HepG2 (cell line): ENCODE results near the gene NSF. TPM values are rescaled to one million over a fixed set of nuclear protein-coding genes. Genes with fewer than 3 reads are reported as not detected.

Experiments used
- GLI4 ChIP-seq: sonication (generic); formaldehyde crosslinking; IDR thresholded peaks from 2 replicates; pipeline ENCODE4 v1.5.1; 2020; ENCODE audit warnings: missing genetic modification reagents, mild to moderate bottlenecking, moderate library complexity, borderline replicate concordance
- KLF11 ChIP-seq: IDR thresholded peaks from 2 replicates; pipeline ENCODE4 v1.6.1; 2016; ENCODE audit warnings: missing compliant biosample characterization
- STAG1 ChIP-seq: sonication (generic); formaldehyde crosslinking; IDR thresholded peaks from 2 replicates; pipeline ENCODE4 v1.4.0; 2020; ENCODE audit warnings: missing genetic modification reagents
- ZC3H4 ChIP-seq: sonication (generic); formaldehyde crosslinking; IDR thresholded peaks from 2 replicates; pipeline ENCODE4 v1.4.0; 2020; ENCODE audit warnings: missing genetic modification reagents, borderline replicate concordance
- ZFY ChIP-seq: sonication (generic); formaldehyde crosslinking; IDR thresholded peaks from 2 replicates; pipeline ENCODE4 v1.4.0; 2020; ENCODE audit warnings: missing genetic modification reagents
- ZNF234 ChIP-seq: sonication (generic); formaldehyde crosslinking; conservative IDR thresholded peaks from 2 replicates; pipeline ENCODE4 v1.5.1; 2020; ENCODE audit warnings: mild to moderate bottlenecking, missing genetic modification reagents
- ZNF282 ChIP-seq: fragments of 450-650 bp; IDR thresholded peaks from 2 replicates; pipeline ENCODE4 v1.6.1; 2018; ENCODE audit not compliant: partially characterized antibody
- ZNF670 ChIP-seq: sonication (generic); formaldehyde crosslinking; IDR thresholded peaks from 2 replicates; pipeline ENCODE4 v1.8.0; 2022; ENCODE audit warnings: mild to moderate bottlenecking, missing genetic modification reagents, borderline replicate concordance
- polyA plus RNA-seq, 8 experiments: library from polyadenylated mRNA; depleted of rRNA in 3 of 8; stranded (reverse) in 7 of 8; unstranded in 1 of 8; fragments of >200 nt; fragmentation: Illumina TruSeq in 4 of 8; extraction: Trizol in 4 of 8; gene quantifications; 2 replicates each; pipeline versions ENCODE4 v1.2.1 to v1.2.3, GENCODE V29; 2011 to 2016; ENCODE audit warnings: low read depth in 4 of 8, missing spikeins in 1 of 8, mixed read lengths in 1 of 8; ENCODE audit not compliant: insufficient read depth in 1 of 8
- total RNA-seq, 5 experiments: library from RNA; depleted of rRNA; stranded (reverse); fragments of >200 nt; fragmentation: Illumina TruSeq; extraction: Trizol; gene quantifications; 2 replicates each; pipeline ENCODE4 v1.2.3, GENCODE V29; 2016; ENCODE audit warnings: low read depth in 1 of 5
- TF ChIP-seq, protein P1 (sequence below): sonication (generic); formaldehyde crosslinking; IDR thresholded peaks from 2 replicates; pipeline ENCODE4 v1.4.0; 2020; ENCODE audit warnings: missing genetic modification reagents, borderline replicate concordance
- TF ChIP-seq, protein P2 (sequence below): sonication (generic); formaldehyde crosslinking; IDR thresholded peaks from 2 replicates; pipeline ENCODE4 v1.5.1; 2020; ENCODE audit warnings: missing genetic modification reagents, mild to moderate bottlenecking, borderline replicate concordance
- TF ChIP-seq, protein P3 (sequence below): sonication (generic); formaldehyde crosslinking; IDR thresholded peaks from 2 replicates; pipeline ENCODE4 v1.8.0; 2022; ENCODE audit warnings: mild to moderate bottlenecking, missing genetic modification reagents
- TF ChIP-seq, protein P4 (sequence below): sonication (generic); formaldehyde crosslinking; IDR thresholded peaks from 2 replicates; pipeline ENCODE4 v1.5.0; 2020; ENCODE audit warnings: mild to moderate bottlenecking, missing genetic modification reagents
- TF ChIP-seq, protein P5 (sequence below), 2 experiments: sonication (generic) in 1 of 2; formaldehyde crosslinking in 1 of 2; IDR thresholded peaks; 2 replicates each; pipeline versions ENCODE4 v1.4.0 to v1.6.1; 2018 to 2020; ENCODE audit warnings: missing genetic modification reagents in 2 of 2, borderline replicate concordance in 1 of 2, low read depth in 1 of 2, mild to moderate bottlenecking in 1 of 2, missing biosample characterization in 1 of 2
- TF ChIP-seq, protein P6 (sequence below): sonication (generic); formaldehyde crosslinking; IDR thresholded peaks from 2 replicates; pipeline ENCODE4 v1.9.0; 2021; ENCODE audit warnings: missing genetic modification reagents, mild to moderate bottlenecking, borderline replicate concordance
- TF ChIP-seq, protein P7 (sequence below): sonication (generic); formaldehyde crosslinking; IDR thresholded peaks from 2 replicates; pipeline ENCODE4 v1.4.0; 2020; ENCODE audit warnings: mild to moderate bottlenecking, missing genetic modification reagents

Gene NSF
- total and polyA plus RNA-seq, 2 of the 13 experiments (the other 11 are each of a cell fraction or from before 2014, with no cell fraction given): 21.9 to 37.8 TPM

DNA sequence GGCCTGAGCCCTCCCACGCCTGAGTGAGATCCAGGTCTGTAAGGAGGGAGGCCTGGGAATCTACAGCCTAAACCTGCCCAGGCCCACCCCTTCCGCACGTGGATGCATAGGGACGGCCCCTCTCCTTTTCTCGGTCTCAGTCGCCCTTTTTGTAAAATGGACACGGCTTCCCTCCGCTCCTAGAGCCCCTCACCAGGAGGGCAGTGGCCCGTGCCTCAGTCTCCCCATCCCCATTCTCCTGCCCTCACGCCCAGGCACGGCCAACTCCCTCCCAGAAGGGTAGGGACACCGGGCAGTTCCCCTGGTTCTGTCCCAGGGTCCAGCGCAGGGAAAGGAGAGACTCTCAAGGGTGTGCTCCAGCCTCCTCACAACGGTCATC, 180.0 kb downstream of the NSF start (continued):
- TF ChIP-seq, protein P1, sequence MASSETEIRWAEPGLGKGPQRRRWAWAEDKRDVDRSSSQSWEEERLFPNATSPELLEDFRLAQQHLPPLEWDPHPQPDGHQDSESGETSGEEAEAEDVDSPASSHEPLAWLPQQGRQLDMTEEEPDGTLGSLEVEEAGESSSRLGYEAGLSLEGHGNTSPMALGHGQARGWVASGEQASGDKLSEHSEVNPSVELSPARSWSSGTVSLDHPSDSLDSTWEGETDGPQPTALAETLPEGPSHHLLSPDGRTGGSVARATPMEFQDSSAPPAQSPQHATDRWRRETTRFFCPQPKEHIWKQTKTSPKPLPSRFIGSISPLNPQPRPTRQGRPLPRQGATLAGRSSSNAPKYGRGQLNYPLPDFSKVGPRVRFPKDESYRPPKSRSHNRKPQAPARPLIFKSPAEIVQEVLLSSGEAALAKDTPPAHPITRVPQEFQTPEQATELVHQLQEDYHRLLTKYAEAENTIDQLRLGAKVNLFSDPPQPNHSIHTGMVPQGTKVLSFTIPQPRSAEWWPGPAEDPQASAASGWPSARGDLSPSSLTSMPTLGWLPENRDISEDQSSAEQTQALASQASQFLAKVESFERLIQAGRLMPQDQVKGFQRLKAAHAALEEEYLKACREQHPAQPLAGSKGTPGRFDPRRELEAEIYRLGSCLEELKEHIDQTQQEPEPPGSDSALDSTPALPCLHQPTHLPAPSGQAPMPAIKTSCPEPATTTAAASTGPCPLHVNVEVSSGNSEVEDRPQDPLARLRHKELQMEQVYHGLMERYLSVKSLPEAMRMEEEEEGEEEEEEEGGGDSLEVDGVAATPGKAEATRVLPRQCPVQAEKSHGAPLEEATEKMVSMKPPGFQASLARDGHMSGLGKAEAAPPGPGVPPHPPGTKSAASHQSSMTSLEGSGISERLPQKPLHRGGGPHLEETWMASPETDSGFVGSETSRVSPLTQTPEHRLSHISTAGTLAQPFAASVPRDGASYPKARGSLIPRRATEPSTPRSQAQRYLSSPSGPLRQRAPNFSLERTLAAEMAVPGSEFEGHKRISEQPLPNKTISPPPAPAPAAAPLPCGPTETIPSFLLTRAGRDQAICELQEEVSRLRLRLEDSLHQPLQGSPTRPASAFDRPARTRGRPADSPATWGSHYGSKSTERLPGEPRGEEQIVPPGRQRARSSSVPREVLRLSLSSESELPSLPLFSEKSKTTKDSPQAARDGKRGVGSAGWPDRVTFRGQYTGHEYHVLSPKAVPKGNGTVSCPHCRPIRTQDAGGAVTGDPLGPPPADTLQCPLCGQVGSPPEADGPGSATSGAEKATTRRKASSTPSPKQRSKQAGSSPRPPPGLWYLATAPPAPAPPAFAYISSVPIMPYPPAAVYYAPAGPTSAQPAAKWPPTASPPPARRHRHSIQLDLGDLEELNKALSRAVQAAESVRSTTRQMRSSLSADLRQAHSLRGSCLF (CRISPR knock-in tag): no peak
- TF ChIP-seq, protein P2, sequence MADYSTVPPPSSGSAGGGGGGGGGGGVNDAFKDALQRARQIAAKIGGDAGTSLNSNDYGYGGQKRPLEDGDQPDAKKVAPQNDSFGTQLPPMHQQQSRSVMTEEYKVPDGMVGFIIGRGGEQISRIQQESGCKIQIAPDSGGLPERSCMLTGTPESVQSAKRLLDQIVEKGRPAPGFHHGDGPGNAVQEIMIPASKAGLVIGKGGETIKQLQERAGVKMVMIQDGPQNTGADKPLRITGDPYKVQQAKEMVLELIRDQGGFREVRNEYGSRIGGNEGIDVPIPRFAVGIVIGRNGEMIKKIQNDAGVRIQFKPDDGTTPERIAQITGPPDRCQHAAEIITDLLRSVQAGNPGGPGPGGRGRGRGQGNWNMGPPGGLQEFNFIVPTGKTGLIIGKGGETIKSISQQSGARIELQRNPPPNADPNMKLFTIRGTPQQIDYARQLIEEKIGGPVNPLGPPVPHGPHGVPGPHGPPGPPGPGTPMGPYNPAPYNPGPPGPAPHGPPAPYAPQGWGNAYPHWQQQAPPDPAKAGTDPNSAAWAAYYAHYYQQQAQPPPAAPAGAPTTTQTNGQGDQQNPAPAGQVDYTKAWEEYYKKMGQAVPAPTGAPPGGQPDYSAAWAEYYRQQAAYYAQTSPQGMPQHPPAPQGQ (CRISPR knock-in tag): no peak; the same call in 1 of the 2 replicates
- TF ChIP-seq STAG1 (CRISPR knock-in tag): no peak
- peak; percentile 73 for TF ChIP-seq ZC3H4 (CRISPR knock-in tag)
- TF ChIP-seq, protein P3, sequence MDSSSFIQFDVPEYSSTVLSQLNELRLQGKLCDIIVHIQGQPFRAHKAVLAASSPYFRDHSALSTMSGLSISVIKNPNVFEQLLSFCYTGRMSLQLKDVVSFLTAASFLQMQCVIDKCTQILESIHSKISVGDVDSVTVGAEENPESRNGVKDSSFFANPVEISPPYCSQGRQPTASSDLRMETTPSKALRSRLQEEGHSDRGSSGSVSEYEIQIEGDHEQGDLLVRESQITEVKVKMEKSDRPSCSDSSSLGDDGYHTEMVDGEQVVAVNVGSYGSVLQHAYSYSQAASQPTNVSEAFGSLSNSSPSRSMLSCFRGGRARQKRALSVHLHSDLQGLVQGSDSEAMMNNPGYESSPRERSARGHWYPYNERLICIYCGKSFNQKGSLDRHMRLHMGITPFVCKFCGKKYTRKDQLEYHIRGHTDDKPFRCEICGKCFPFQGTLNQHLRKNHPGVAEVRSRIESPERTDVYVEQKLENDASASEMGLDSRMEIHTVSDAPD: no peak
- no peak; the same call in 1 of the 2 replicates for TF ChIP-seq ZNF234
- TF ChIP-seq GLI4: peak; percentile 87; the same call in 1 of the 2 replicates
- TF ChIP-seq KLF11 (CRISPR knock-in tag): no peak
- TF ChIP-seq, protein P4, sequence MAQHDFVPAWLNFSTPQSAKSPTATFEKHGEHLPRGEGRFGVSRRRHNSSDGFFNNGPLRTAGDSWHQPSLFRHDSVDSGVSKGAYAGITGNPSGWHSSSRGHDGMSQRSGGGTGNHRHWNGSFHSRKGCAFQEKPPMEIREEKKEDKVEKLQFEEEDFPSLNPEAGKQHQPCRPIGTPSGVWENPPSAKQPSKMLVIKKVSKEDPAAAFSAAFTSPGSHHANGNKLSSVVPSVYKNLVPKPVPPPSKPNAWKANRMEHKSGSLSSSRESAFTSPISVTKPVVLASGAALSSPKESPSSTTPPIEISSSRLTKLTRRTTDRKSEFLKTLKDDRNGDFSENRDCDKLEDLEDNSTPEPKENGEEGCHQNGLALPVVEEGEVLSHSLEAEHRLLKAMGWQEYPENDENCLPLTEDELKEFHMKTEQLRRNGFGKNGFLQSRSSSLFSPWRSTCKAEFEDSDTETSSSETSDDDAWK: no peak
- no peak for TF ChIP-seq ZFY (CRISPR knock-in tag)
- TF ChIP-seq, protein P5, sequence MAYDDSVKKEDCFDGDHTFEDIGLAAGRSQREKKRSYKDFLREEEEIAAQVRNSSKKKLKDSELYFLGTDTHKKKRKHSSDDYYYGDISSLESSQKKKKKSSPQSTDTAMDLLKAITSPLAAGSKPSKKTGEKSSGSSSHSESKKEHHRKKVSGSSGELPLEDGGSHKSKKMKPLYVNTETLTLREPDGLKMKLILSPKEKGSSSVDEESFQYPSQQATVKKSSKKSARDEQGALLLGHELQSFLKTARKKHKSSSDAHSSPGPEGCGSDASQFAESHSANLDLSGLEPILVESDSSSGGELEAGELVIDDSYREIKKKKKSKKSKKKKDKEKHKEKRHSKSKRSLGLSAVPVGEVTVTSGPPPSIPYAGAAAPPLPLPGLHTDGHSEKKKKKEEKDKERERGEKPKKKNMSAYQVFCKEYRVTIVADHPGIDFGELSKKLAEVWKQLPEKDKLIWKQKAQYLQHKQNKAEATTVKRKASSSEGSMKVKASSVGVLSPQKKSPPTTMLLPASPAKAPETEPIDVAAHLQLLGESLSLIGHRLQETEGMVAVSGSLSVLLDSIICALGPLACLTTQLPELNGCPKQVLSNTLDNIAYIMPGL (CRISPR knock-in tag; IDR thresholded peaks at IDR 0.05; ENCODE audit: borderline replicate concordance in 1 of 2, low read depth in 1 of 2): no peak
- TF ChIP-seq, protein P6, sequence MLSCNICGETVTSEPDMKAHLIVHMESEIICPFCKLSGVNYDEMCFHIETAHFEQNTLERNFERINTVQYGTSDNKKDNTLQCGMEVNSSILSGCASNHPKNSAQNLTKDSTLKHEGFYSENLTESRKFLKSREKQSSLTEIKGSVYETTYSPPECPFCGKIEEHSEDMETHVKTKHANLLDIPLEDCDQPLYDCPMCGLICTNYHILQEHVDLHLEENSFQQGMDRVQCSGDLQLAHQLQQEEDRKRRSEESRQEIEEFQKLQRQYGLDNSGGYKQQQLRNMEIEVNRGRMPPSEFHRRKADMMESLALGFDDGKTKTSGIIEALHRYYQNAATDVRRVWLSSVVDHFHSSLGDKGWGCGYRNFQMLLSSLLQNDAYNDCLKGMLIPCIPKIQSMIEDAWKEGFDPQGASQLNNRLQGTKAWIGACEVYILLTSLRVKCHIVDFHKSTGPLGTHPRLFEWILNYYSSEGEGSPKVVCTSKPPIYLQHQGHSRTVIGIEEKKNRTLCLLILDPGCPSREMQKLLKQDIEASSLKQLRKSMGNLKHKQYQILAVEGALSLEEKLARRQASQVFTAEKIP (CRISPR knock-in tag): no peak
- no peak for TF ChIP-seq ZNF282
- TF ChIP-seq ZNF670 (CRISPR knock-in tag): peak; percentile 45; the same call in 1 of the 2 replicates
- TF ChIP-seq, protein P7, sequence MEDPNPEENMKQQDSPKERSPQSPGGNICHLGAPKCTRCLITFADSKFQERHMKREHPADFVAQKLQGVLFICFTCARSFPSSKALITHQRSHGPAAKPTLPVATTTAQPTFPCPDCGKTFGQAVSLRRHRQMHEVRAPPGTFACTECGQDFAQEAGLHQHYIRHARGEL (CRISPR knock-in tag): no peak
